Kidney tubule cell (primary cell): Measurements from ENCODE around the gene ETV6.

ENCODE experiments used
- DNase-seq: peaks from one replicate; pipeline ENCODE4 v3.0.0-alpha.2; 2018; ENCODE audit warnings: low spot score

The ETV6 gene

GRCh38 chr12:11717519-11717961 lies 68.1 kb downstream of the ETV6 start:
- DNase-seq = peak; percentile 69

GRCh38 chr12:11718105-11718504 lies 68.6 kb downstream of the ETV6 start:
- no peak for DNase-seq

- peak; percentile 90 for DNase-seq
Observed at GRCh38 chr12:11718768-11719253, 69.3 kb downstream of the ETV6 start.

- DNase-seq = peak; percentile 92
Observed at GRCh38 chr12:11719678-11720099, 70.2 kb downstream of the ETV6 start.

- no peak for DNase-seq
Observed at GRCh38 chr12:11722071-11722470, 72.6 kb downstream of the ETV6 start.

GRCh38 chr12:11722578-11723138 lies 73.2 kb downstream of the ETV6 start:
- no peak for DNase-seq

GRCh38 chr12:11723993-11724392 lies 74.5 kb downstream of the ETV6 start:
- no peak for DNase-seq

- no peak for DNase-seq
Observed at GRCh38 chr12:11724888-11725311, 75.4 kb downstream of the ETV6 start.

- no peak for DNase-seq
Observed at GRCh38 chr12:11725686-11726085, 76.2 kb downstream of the ETV6 start.

- DNase-seq = no peak
Observed at GRCh38 chr12:11726659-11727058, 77.2 kb downstream of the ETV6 start.

GRCh38 chr12:11727133-11727664 lies 77.7 kb downstream of the ETV6 start:
- DNase-seq = no peak

GRCh38 chr12:11728154-11728755 lies 78.8 kb downstream of the ETV6 start:
- DNase-seq = no peak

GRCh38 chr12:11729008-11729407 lies 79.5 kb downstream of the ETV6 start:
- peak; percentile 54 for DNase-seq

- DNase-seq = peak; percentile 59
Observed at GRCh38 chr12:11729439-11730150, 80.1 kb downstream of the ETV6 start.

GRCh38 chr12:11730299-11731041 lies 81.0 kb downstream of the ETV6 start:
- peak; percentile 65 for DNase-seq

- no peak for DNase-seq
Observed at GRCh38 chr12:11731042-11731357, 81.5 kb downstream of the ETV6 start.

GRCh38 chr12:11731455-11731854 lies 82.0 kb downstream of the ETV6 start:
- DNase-seq = peak; percentile 64

GRCh38 chr12:11732023-11732422 lies 82.5 kb downstream of the ETV6 start:
- DNase-seq = no peak

- DNase-seq = no peak
Observed at GRCh38 chr12:11732715-11733114, 83.2 kb downstream of the ETV6 start.

- DNase-seq = no peak
Observed at GRCh38 chr12:11734580-11735180, 85.2 kb downstream of the ETV6 start.

GRCh38 chr12:11738450-11738849 lies 89.0 kb downstream of the ETV6 start:
- no peak for DNase-seq

GRCh38 chr12:11739980-11740577 lies 90.6 kb downstream of the ETV6 start:
- no peak for DNase-seq
